ENCODE data around the gene KCTD18. TPM values are rescaled to one million over a fixed set of nuclear protein-coding genes. Genes with fewer than 3 reads are reported as not detected.

The KCTD18 gene
- total and polyA plus RNA-seq, 2 of the 8 experiments (the other 6 are each of a cell fraction or from before 2014, with no cell fraction given): 1.6 to 3.1 TPM

- POLR2A ChIA-PET (ENCODE audit: partially characterized antibody): interaction anchor here (0.7 to 1.8 kb wide), 2 partner anchors 10 to 656 kb away, joined by 3 to 5 read pairs; no protein-coding TSS in a partner anchor
- Histone ChIP-seq H2BK12ac (ENCODE audit: low read depth, low read length) (no peak overlapping the region), H4K20me1 (replicated peaks in 1 of 2; ENCODE audit: control insufficient read depth in 1 of 2, insufficient read depth in 2 of 2, low read length in 2 of 2) (peaks cover 0 to 3% of the 10 kb centered on the region in 2 experiments), H4K91ac (replicated peaks; ENCODE audit: insufficient read length, low read length) (no peak overlapping the region), H3K23me2 (ENCODE audit: low read depth, low read length) (no peaks in the 10 kb centered on the region), H3K27me3 (replicated peaks in 1 of 4; ENCODE audit: control insufficient read depth in 3 of 4, extremely low read depth in 1 of 4, insufficient read depth in 3 of 4, low read length in 3 of 4) (no peaks in the 10 kb centered on the region), H4K8ac (ENCODE audit: extremely low read depth, insufficient read depth, low read length) (no peak overlapping the region), H3K79me1 (ENCODE audit: low read depth, low read length) (no peaks in the 10 kb centered on the region), H2AK5ac (ENCODE audit: low read depth, low read length) (no peak overlapping the region), H3K9ac (replicated peaks in 1 of 4; ENCODE audit: extremely low read depth in 1 of 4, low read depth in 3 of 4, low read length in 3 of 4) (no peak overlapping the region), H2AFZ (ENCODE audit: low read length) (no peak overlapping the region), H3K9me3 (ENCODE audit: insufficient read depth in 2 of 2, low read depth in 1 of 2, low read length in 1 of 2) (no peaks in the 10 kb centered on the region), H3K4me1 (replicated peaks in 1 of 4; ENCODE audit: control insufficient read depth in 3 of 4, insufficient read depth in 4 of 4, low read length in 3 of 4) (peaks cover 0 to 4% (median 1%) of the 10 kb centered on the region in 4 experiments; a peak in 3 of 7 replicates), H3K27ac (ENCODE audit: low read depth, low read length) (no peak overlapping the region), H4K5ac (ENCODE audit: insufficient read length, low read depth, low read length) (no peak overlapping the region), H3K4ac (replicated peaks; ENCODE audit: insufficient read length, low read depth, low read length) (no peak overlapping the region), H3K56ac (replicated peaks; ENCODE audit: insufficient read length, low read depth, low read length) (no peak overlapping the region), H3K23ac (ENCODE audit: insufficient read length) (no peak overlapping the region), H2BK120ac (replicated peaks; ENCODE audit: low read depth, low read length) (no peak overlapping the region), H3K4me3 (ENCODE audit: extremely low read depth in 1 of 4, insufficient read depth in 2 of 4, low read depth in 3 of 4, low read length in 4 of 4) (no peak overlapping the region), H3K4me2 (ENCODE audit: insufficient read depth in 1 of 2, low read depth in 2 of 2, low read length in 2 of 2) (no peak overlapping the region), H3K36me3 (ENCODE audit: control insufficient read depth in 2 of 4, insufficient read depth in 4 of 4, low read length in 3 of 4) (peaks cover 2 to 27% (median 12%) of the 10 kb centered on the region in 4 experiments; a peak in 6 of 8 replicates), H3K14ac (ENCODE audit: insufficient read length) (no peak overlapping the region), H2BK5ac (ENCODE audit: low read depth, low read length) (no peak overlapping the region), H3K79me2 (ENCODE audit: control insufficient read depth in 1 of 2, insufficient read depth in 2 of 2, low read length in 2 of 2) (no peaks in the 10 kb centered on the region), H2BK20ac (ENCODE audit: low read length) (no peak overlapping the region), H2BK15ac (ENCODE audit: low read length) (no peak overlapping the region), H3K18ac (ENCODE audit: extremely low read depth, low read length) (no peak overlapping the region)
- 79% methylated on average over 5 of the region's 5 CpGs; no CpG with 5 or more reads in 1 of the 2 experiments for WGBS, 2 experiments (ENCODE audit: extremely low coverage in 1 of 2, insufficient coverage in 1 of 2, insufficient read length in 1 of 2, insufficient replicate concordance in 2 of 2, low coverage in 1 of 2, low lambda C conversion rate in 2 of 2, missing lambda C conversion rate in 1 of 2)
- CTCF ChIA-PET (ENCODE audit: partially characterized antibody): interaction anchor here (2.2 kb wide), 1 partner anchor 18 kb away, joined by 8 read pairs; no protein-coding TSS in a partner anchor
- DNase-seq (ENCODE audit: low read depth in 1 of 2, low spot score in 2 of 2): no peak
- FAIRE-seq: no peak
- TF ChIP-seq ATF3 (IDR thresholded peaks at IDR 0.05; ENCODE audit: insufficient read depth, low read depth, low read length) (no peak), CTBP2 (IDR thresholded peaks at IDR 0.05; ENCODE audit: borderline replicate concordance, insufficient read depth, insufficient read length, low read length) (no peak), POLR2A (IDR thresholded peaks at IDR 0.05; ENCODE audit: control extremely low read depth in 1 of 2, low read depth in 2 of 2, low read length in 2 of 2) (0 out of 3 replicates have a peak, but pooled peaks of 1 of the 2 experiments have one; percentile 31), SP1 (IDR thresholded peaks at IDR 0.05; ENCODE audit: low read depth, low read length) (no peak), MAFK (IDR thresholded peaks at IDR 0.05; ENCODE audit: low read depth, low read length) (no peak), CREB1 (IDR thresholded peaks at IDR 0.05) (no peak)
Measured at GRCh38 chr2:200453853-200454534, 55.9 kb downstream of the KCTD18 start.
